Body of pancreas (tissue), 4 donors: ENCODE measurements around the gene MYLK. TPM values are rescaled to one million over a fixed set of nuclear protein-coding genes. Genes with fewer than 3 reads are reported as not detected.

ENCODE experiments used
- ATAC-seq: fragments of 150-250 bp; one replicate; pipeline ENCODE4 v1.9.1; 2016
- DNase-seq, 4 donors: peaks; one replicate each; pipeline ENCODE4 v3.0.0-alpha.2; 2019
- H3K27ac ChIP-seq, 4 donors: fragments of 200-600 bp; sonication (generic); 1 replicate in 3 of 4; 2 replicates in 1 of 4; pipeline versions ENCODE4 v1.5.1 to v1.6.1; 2016 to 2019; ENCODE audit warnings: mild to moderate bottlenecking in 1 of 4, mixed read lengths in 1 of 4, moderate library complexity in 1 of 4
- H3K27me3 ChIP-seq, 2 donors: fragments of 200-600 bp; sonication (generic); one replicate each; pipeline ENCODE4 v1.6.0; 2016; ENCODE audit warnings: mild to moderate bottlenecking in 1 of 2
- H3K36me3 ChIP-seq, 2 donors: fragments of 200-600 bp; sonication (generic); replicated peaks in 1 of 2; 2 replicates each; pipeline ENCODE4 v1.5.1; 2016; ENCODE audit warnings: low read depth in 2 of 2; ENCODE audit not compliant: insufficient read depth in 1 of 2
- H3K4me1 ChIP-seq: fragments of 200-600 bp; sonication (generic); one replicate; pipeline ENCODE4 v1.6.0; 2016
- H3K4me3 ChIP-seq, 2 donors: fragments of 200-600 bp; sonication (generic); 1 replicate in 1 of 2; 2 replicates in 1 of 2; pipeline ENCODE4 v1.5.1; 2016 to 2019
- H3K9me3 ChIP-seq, 3 donors: fragments of 200-600 bp; sonication (generic); 1 replicate in 2 of 3; 2 replicates in 1 of 3; pipeline ENCODE4 v1.5.1; 2016
- POLR2A ChIP-seq, 3 donors: fragments of 450-650 bp; IDR thresholded peaks; one replicate each; pipeline ENCODE4 v1.6.1; 2016; ENCODE audit warnings: antibody characterized with exemption in 3 of 3, mild to moderate bottlenecking in 2 of 3
- WGBS, 2 donors: methylation state at CpG; one replicate each; pipeline ENCODE4 v1.1.5; 2017; 5-methylcytosine and 5-hydroxymethylcytosine counted together
- intact Hi-C: fragments of 100-400 bp; cut with DNase I; formaldehyde crosslinking; loops from one replicate; pipeline ENCODE4 v1.15.1; 2023
- total RNA-seq, 2 donors: library from RNA; depleted of rRNA; stranded (reverse); fragments of >200 nt; gene quantifications; one replicate each; pipeline ENCODE4 v1.1.0, GENCODE V29; 2016
- TF ChIP-seq, protein P1 (sequence below), 7 experiments: fragments of 450-650 bp in 4 of 7; fragments of 200-600 bp in 3 of 7; sonication (generic) in 3 of 7; IDR thresholded peaks; one replicate each; pipeline ENCODE4 v1.5.1; 2016 to 2019; ENCODE audit warnings: antibody characterized with exemption in 7 of 7

The MYLK gene
- total RNA-seq, 2 donors from 2014 or later, result 7.6 to 36.6 TPM

DNA sequence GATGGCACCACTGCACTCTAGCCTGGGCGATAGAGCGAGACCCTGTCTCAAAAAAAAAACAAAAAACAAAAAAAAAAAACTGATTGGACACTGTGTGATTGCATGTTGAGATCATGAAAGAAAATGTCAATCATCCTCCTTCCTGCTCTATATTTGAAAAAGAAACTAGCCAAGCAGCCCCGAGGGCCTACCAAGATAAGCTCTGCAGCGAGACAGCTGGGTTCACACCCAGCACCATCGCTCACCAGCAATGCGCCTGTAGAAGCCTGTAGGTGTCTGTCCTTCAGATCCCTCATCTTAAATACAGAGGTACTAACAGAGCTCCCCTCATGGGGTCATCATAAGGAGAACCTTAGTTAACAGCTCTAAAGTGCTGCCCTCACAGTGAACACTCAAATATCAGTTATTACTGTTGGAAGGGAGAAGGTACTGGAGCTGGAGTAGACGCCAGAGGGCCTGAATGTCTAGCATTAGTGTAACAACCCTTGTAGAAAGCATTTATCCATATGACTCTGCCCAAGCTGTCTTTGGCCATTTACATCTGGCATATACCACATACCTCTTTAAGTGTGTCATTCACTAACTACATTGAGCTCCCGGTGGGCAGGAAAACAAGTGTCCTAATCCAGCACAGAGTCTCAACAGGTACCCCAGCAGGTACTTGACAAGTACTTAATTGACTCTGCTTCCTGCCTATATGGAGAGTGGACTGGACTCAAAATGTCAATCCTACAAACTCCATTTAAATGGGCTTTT, 22.9 kb downstream of the MYLK start:
- 83% methylated on average over 8 of the region's 8 CpGs for WGBS, 2 donors

DNA sequence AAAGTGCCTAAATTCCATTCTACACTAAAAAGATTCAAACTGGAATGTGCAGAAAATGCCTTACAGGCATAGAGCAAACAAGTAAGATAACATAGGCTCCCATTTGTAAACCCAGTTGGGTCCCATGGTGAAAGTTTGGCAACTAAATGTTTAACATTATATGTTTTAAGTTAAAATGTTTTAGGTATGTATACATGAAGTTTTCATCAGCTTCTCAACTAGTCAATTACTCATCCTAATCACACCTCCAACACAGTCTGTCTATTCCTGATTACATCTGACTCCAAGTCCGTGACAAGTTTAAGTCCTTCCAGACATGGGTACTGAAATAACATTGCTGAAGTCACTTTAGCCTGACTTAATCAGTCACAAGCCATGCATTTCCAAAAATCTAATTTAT, 25.0 kb downstream of the MYLK start:
- 85 to 87% methylated on average over 1 of the region's 1 CpG for WGBS, 2 donors
- TF ChIP-seq, protein P1, sequence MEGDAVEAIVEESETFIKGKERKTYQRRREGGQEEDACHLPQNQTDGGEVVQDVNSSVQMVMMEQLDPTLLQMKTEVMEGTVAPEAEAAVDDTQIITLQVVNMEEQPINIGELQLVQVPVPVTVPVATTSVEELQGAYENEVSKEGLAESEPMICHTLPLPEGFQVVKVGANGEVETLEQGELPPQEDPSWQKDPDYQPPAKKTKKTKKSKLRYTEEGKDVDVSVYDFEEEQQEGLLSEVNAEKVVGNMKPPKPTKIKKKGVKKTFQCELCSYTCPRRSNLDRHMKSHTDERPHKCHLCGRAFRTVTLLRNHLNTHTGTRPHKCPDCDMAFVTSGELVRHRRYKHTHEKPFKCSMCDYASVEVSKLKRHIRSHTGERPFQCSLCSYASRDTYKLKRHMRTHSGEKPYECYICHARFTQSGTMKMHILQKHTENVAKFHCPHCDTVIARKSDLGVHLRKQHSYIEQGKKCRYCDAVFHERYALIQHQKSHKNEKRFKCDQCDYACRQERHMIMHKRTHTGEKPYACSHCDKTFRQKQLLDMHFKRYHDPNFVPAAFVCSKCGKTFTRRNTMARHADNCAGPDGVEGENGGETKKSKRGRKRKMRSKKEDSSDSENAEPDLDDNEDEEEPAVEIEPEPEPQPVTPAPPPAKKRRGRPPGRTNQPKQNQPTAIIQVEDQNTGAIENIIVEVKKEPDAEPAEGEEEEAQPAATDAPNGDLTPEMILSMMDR (IDR thresholded peaks at IDR 0.05), result no peak
- Histone ChIP-seq H3K4me1 (no peaks in the 10 kb centered on the region), H3K4me3 (no peak overlapping the region), H3K9me3 (no peaks in the 10 kb centered on the region), H3K27me3 (no peaks in the 10 kb centered on the region), H3K36me3 (no peaks in the 10 kb centered on the region), H3K27ac (no peak overlapping the region)
- intact Hi-C loops, result no loop called here
- DNase-seq (no peak), ATAC-seq (no peak)

More for the DNA sequence above, 22.9 kb downstream of the MYLK start:
- Histone ChIP-seq H3K27ac (no peak overlapping the region), H3K27me3 (no peaks in the 10 kb centered on the region), H3K36me3 (no peaks in the 10 kb centered on the region), H3K4me3 (no peak overlapping the region), H3K9me3 (no peaks in the 10 kb centered on the region), H3K4me1 (no peaks in the 10 kb centered on the region)
- ATAC-seq (no peak), DNase-seq (no peak)
- TF ChIP-seq POLR2A (IDR thresholded peaks at IDR 0.05), result no peak
- TF ChIP-seq, protein P1 (IDR thresholded peaks at IDR 0.05), result no peak
- intact Hi-C loops, result no loop called here

DNA sequence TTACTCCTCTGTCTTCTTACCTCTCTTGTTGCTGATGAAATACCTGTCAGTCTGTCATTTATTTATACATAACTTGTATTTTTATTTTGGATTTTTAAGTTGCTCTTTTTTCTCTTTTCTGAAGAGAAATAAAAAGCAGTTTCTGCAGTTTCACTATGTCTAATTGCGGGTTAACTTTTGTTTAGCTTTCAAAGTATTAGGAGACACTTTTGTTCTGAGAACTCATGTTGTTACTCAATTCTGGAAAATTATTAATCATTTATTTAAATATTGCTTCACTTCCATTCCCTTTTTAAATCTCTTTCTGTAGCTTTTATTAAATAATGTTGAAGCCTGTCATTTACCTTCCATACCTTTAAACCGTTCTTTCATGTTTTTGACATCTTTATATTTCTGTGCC, 29.2 kb downstream of the MYLK start:
- Histone ChIP-seq H3K4me3 (no peak overlapping the region), H3K36me3 (no peaks in the 10 kb centered on the region), H3K27me3 (no peaks in the 10 kb centered on the region), H3K9me3 (no peaks in the 10 kb centered on the region), H3K27ac (no peak overlapping the region), H3K4me1 (no peaks in the 10 kb centered on the region)
- ATAC-seq (no peak), DNase-seq (no peak)
- intact Hi-C loops, result no loop called here
- TF ChIP-seq POLR2A (IDR thresholded peaks at IDR 0.05), result no peak
- TF ChIP-seq, protein P1 (IDR thresholded peaks at IDR 0.05), result no peak
- WGBS, 2 donors, result 73 to 79% methylated on average over 2 of the region's 2 CpGs

DNA sequence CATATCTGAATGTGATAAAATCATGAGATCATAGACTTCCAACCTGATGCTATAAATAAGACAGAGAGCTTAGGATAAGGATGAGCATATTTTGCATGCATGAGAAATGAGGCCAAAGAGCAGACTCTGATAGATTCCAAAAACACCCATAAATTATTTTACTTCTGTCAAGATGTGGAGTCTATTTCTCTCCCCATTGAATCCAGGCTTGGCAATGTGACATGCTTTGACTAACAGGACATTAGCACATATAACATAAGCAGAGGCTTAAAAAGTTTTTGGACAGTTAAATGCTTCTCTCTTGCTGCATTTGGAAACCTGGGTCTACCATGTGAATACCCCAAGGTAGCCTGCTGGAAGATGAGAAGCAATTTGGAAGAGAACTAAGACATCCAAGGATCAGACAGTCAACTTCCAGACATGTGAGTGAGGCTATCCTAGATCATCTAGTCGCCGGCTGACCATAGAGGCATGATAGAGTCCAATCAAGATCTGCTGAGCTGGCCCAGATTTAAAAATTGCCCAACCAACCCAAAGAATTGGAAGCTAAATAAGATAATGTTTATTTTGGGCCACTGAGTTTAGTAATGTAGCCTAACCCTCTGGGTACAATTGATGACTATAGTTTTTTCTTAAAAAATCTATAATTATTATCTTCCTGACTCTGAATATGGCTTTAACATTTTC, 30.3 kb downstream of the MYLK start:
- ATAC-seq (no peak), DNase-seq (no peak)
- Histone ChIP-seq H3K4me1 (no peaks in the 10 kb centered on the region), H3K27ac (no peak overlapping the region), H3K27me3 (no peaks in the 10 kb centered on the region), H3K9me3 (no peaks in the 10 kb centered on the region), H3K36me3 (no peaks in the 10 kb centered on the region), H3K4me3 (no peak overlapping the region)
- WGBS, 2 donors, result 82 to 93% methylated on average over 2 of the region's 2 CpGs
- TF ChIP-seq, protein P1 (IDR thresholded peaks at IDR 0.05), result no peak
- TF ChIP-seq POLR2A (IDR thresholded peaks at IDR 0.05), result no peak
- intact Hi-C loops, result no loop called here
